Glomerular endothelial cell (primary cell): Measurements from ENCODE around the gene CTDSP2. TPM values are rescaled to one million over a fixed set of nuclear protein-coding genes. Genes with fewer than 3 reads are reported as not detected.

Experiments used
- DNase-seq: peaks from one replicate; pipeline ENCODE4 v3.0.0-alpha.2; 2011; ENCODE audit warnings: low read depth, low spot score; ENCODE audit errors: extremely low read depth
- total RNA-seq: library from RNA; depleted of rRNA; stranded (reverse); fragments of >200 nt; gene quantifications from 2 replicates; pipeline ENCODE4 v1.2.3, GENCODE V29; 2015

CTDSP2 gene
- total RNA-seq, 1 donor from 2014 or later, result 106 TPM

DNA sequence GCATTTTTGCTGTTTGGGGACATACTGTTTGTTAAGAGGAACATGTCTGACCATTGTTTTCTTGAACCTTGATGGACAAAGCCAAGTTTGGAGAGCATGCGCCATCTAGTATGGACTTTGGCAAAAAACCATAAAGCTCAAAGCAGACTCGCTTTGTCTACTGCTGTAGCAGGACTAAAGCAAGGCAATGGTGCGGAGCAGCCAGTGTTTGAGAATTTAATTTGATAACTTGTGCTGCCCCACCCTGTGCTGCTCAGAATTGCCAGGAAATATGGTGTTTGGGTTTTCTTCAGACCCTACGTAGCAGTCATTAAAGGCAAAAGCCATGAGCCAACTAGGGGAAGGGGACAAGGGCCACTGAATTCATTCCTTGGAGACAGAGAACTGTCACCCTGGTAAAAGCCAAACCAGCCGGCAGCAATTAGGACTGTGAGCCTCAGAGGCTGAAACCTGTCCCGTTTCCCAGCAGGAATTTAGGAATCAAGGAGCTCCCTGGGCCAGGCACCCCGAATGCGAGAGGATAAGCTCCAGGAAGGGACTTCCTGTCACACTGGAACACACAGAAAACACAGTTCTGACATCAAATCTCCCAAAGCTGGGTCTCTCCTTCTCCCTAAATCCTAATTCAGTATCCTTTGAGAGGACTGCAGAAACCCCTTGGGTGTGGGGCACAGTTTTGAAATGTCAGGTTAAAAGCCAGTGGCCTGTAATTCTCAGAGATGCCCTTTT lies 29.1 kb downstream of the CTDSP2 start:
- DNase-seq, result no peak

DNA sequence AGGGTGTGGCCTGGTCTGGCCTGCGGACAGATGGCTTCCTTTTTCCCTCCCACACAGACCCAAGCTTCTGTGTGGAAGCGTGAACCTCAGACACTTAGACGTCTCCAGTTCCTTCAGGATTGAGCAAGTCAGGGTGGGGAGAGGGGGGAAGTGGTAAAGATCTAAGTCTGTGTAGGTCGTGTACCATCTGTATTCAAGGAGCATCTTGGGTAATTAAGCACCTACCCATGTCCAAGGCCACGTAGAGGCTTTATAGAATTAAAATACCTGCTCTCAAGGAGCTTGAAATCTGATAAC lies 29.7 kb downstream of the CTDSP2 start:
- no peak for DNase-seq

DNA sequence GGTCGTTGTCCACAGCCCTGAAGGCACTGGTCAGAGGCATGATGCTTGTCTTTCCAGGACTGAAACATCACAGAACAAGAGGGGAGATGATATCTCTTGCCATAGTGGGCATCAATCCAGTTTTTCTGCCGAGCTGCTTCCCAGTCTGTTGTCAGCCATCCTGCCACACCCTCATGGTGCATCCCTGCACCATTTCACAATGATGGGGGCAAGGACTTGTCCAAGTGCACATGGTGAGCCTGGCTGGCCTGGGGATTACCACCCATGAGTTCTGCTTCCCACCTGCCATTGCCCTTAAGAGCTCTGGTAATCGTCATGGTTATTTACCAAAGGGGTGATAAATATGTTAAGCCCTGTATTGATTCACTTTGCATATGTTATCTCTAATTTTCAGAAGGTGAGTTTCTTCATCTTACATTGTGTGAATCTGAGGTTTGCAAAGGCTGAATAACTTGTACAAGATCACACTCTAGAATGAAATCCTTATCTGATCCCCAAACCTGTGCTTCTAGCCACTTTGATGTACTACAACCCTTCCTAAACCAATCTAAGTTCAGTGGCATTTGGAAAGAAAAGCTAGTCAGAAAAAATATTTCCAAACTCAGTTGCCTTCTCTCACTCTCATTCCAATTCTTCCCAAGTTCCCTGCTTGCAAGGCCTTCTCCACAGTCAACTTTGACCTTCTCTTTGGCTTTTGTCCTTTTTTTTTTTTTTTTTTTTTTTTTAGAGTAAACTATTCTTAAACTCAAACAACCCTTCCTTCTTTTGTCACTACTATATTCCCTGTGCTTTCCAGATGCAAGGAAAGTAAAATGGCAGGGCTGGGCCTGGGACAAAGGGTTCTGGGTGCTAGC lies 30.3 kb downstream of the CTDSP2 start:
- no peak for DNase-seq

DNA sequence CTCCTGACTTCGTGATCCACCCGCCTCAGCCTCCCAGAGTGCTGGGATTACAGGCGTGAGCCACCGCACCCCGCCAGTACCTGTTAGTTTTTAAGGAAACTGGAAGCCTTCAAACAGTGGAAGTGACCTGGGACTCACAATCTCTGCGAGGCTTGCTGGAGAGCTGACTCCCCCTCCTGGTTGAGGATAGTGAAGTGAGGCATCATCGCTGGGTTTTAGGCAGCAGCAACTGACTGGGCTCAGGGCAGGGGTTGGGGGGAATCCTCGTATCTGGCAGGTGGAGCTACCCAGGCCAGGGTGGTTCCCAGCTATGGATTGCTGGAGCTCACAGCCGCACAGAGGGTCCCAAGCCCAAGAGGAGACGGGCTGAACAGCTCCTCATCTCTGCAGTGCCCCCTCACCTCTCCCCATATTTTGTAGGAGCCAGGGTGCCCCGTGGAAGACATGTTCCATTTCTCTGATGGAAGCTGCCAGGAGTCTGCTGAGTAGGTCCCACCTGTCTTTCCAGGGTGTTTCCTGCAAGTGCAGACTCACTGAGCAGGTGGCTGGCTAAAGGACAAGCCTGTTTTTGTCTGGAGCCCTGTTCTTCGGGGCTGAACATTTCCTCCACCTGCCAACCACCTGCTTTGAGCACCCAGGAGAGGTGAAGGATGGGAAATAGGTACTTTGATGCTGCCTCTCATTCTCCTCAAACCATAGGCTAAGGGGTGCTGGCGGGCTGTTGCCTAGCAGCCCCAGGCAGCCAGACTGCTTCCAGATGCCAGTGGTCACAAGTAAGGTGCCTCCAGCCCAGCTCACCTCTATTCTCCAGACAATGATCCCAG lies 31.1 kb downstream of the CTDSP2 start:
- no peak for DNase-seq

DNA sequence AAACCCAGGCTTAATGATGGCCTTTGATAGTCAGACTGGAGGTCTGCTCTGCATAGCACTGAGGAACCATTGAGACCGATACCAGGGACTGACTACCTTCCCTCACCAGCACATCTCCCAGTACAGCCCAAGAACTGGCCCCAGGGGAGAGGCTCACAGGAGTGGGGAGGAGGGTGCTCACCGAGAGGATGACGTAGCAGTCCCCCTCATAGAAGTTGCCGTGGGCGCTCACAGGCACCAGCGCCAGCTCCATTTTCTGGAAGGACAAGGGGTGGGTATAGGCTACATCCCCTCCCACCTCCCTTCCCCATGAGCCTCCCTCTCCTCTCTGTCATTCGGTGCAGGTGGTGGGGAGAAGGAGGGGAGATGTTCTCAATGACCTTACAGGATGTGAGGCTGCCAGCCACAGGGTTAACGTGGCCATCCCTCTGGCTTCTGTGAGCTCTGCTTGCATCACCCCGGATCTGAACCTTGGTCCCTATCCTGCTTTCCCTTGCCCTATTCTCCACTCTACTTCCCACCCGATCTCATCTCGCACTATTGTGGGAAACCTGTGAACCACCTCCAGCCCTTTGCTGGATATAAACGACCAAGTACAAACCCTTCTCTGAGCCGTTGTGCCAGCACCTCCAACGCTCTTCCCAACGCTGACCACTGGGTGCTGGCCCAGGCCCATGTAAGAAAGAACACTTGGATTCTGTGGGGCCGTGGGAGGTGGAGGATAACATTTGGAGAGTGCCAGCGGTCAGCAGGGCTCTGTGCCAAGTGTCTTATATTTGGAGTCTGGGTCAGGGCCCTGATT lies 32.4 kb downstream of the CTDSP2 start:
- DNase-seq, result no peak

DNA sequence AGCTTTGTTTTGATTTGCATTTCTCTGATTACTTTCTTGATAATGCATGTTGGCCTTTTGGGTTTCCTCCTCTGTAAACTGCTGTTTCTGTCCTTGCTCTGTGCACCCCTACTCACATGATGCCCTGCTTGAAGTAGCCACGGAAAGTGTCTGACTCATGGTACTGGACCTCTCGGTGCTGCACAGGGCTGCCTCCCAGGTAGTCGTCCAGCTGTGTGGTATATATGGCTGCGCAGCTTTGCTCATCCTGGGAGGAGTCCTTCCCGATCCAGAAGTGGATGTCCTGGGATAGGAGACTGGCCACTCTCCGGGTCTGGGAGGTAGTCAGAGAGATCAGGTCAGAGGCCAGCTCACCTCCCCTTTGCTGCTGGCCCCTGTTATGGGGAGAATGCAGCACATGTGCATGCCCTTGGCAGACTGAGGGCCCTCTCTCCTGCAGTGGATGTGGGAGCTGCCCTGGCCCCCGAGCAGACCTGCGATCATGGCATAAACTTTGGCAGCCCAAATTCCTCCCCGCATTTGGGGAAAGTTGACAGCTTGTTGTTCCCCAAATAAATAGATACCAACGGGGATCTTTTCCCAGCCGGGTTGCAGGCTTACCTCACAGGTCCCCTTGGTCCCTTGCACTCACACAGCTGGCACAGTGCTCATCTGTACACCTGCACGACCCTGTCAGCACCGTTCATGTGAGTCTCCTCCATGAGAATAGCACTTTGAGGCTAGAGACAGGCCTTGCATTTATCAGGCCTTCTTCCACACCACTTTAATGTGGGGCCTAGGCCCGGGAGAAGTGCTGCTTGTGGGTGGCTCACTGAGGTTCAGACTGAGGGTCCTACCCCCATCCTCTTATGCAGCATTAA lies 33.2 kb downstream of the CTDSP2 start:
- no peak for DNase-seq

DNA sequence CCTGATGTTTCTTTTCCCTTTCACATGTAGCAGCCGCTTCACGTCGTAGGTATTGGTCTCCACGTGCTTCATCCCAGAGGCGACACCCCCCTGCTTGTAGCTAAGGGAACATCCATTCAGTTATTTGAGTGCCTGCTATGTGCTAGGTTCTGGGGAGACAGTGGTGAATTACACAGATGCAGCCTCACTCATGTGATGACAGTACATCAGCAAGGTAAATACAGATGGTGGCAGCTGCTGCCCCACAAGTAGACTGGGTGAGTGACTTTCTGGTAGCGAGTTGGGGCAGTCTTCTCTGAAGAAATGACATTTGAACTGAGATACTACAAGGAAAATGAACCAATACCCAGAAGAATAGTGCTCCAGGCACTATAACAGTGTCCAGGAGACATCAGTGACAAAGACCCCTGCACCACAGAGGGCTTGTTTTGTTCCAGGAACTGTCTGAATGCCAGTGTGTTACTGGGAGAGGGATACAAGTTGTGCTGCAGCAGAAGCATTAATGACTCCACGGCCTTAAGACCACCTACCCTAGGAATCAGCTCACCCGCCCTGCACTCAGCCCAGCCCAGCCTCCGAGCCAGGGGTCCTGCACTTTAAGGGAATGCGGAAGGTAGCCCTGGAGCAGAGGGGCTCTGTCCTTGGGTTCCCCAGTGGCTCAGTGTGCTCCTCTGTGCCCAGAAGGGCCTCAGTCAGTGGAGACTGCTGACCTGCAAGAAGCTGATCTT lies 35.3 kb downstream of the CTDSP2 start:
- no peak for DNase-seq

DNA sequence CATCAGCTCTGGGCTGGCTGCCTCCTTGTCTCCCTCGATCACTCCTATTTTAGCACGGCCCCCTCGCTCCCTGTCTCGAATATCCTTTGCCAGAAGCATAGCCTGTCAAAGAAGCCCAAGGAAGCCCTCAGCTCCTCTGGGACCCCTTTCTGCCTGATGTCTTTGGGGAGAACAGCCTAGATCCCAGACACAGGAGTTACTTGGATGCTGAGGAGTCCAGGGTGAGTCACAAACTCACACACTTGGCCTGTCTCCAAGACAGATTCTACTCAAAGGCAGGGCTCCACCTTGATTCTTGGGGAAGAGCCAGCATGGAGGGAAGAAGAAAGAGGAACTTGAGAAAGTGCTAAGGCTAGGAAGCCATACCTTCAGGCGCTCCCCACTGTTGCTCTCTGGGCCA lies 36.1 kb downstream of the CTDSP2 start:
- no peak for DNase-seq

DNA sequence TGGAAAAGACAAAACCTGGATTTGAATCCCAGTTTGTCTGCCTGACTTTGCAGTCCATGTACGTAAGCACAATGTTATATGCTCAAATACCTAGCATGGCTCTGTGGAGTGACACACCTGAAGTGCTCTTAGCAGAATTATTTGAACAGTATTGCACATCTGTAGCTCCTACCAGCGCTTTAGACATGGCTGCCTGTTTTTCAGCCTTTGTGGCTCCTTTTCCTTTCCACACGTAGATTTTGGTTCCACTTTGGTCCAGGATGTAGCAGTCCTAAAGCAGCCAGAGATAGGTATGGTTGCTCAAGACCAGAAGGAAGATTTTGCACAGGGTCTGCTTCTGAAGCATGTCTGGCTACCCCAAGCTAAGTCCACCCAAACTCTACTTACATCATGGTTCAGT lies 37.1 kb downstream of the CTDSP2 start:
- no peak for DNase-seq

DNA sequence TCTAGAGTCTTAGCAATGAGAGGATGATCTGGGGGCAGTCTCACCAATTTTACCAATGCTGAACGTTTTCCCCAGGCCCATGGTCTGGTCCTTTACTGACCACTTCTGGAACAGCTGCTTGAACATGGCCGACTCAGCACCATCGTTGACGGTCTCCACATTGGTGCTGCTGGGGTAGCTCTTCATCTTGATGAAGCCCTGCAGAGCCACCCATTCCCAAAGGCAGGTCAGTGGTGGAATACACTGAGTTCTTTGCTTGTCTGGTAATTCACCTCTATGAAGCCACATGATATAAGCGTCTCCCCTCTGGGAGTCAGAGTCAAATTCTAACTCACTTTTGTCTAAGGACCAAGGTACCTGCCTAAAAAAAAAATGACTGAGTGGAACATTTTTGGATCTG lies 38.2 kb downstream of the CTDSP2 start:
- DNase-seq, result no peak

DNA sequence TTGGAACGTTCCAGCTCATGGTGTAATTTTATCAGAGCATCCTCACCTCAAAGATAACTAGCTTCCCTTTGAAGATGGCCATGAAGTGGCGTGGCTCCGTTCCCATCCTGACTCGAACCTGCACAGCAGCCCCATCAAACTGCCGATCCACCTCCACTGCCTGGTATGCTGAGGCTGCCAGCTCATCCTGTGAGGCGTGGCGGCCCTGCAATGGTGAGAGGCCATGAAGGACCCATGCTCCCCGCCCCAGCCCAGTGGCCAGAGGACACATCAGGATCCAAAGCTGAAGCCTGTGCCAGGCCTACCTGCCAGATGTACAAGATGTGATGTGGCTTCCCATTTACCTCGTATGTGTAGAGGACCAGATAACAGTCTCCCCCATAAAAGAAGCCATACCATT lies 39.2 kb downstream of the CTDSP2 start:
- no peak for DNase-seq

DNA sequence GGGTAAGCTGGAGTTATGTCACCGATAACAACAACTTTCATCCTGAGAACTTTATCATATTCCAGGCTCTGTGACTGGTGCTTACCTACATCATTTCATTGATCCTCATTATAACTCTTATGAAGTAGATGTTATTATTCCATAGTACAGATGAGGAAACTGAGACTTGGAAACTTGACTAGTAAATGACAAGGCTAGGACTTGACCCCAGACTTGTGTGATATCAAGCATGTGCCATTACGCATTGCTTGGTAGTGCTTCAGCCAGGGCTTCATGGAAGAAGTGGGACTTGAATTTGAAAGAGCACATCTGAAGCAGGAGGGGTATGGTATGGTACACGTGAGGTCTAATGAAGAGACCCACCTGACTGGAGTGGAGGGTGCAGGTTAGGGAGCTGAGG lies 39.9 kb downstream of the CTDSP2 start:
- no peak for DNase-seq

DNA sequence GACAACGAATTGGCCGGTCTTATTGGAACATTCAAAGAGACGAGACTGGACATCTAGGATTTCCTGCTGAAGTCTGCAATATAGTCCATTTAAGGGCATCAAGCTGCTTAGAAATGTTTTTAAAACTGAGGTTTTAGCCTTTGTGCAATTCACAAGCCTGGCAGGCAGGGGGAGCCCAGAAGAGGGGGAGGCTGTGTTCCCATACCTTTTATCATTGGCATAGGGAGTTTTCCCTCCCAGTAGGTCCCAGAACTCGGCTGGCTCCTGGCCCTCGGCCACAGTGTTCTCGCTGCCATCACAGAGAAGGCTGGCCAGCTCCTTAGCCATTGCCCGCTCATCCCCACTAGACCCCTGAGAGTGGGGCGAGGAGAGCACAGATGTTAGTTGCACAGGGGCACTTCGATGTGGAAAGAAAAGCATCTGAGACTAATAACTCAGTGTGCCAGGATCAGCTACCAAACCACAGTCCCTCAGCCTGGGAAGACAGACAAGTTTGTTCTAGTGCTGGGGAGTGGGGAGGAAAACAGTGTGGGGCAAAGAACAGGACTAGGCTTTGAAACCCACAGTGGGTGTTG lies 43.1 kb downstream of the CTDSP2 start:
- DNase-seq, result no peak

DNA sequence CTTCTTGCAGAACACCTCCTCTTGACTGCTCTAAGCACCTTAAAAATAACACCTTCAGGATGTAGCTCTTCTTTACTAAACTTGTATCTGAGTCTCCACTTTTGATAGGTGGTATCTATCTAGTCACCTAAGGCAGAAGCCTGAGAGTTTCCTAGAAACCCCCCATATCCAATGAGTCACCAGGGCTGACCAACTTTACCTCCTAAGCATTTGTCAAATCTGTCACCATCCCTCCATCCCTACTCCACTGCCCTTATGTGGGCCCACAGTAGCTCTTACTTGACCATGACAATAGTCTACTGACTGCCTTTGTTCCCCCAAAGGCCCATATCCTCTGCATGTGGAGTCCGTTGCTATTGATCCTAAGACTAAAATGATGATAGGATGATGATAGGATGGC lies 43.9 kb downstream of the CTDSP2 start:
- DNase-seq, result no peak

DNA sequence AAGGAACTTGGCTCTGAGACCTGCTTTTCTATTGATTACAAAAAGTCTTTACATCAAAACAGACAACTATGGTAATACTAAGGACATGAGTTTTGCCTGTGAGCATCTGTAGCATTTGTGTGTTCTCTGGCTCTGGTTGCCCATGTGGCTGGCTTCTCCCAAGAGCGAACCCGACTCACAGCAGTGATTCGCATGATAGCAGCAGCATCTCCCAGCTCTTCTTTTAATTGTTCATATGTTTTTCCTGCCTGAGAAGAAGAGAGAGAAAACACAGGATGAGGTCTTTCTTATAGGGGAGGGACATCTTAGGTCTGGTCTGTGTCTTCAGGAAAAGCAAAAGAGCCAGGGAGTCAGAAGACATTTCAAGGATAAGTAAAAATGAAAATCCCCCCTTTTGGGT lies 45.6 kb downstream of the CTDSP2 start:
- DNase-seq, result no peak

DNA sequence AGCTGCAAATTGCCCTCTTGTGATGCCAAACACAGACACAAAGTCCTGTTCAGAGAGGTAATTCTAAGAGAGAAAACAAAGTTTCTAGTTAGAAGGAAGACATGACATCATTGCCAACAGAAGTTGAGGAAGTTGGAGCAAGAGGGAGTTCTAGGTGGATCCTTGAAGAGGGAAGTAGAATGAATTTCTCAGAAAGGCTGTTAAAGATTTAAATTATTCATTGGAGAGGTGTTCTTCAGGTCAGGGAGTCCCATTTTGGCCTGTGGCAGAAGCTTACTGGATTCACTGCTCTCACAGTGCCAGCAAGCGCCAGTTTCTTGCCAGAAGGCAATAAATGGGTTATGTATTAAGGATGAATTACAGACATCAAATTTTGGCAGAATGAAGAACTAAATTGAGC lies 48.6 kb downstream of the CTDSP2 start:
- DNase-seq, result no peak

DNA sequence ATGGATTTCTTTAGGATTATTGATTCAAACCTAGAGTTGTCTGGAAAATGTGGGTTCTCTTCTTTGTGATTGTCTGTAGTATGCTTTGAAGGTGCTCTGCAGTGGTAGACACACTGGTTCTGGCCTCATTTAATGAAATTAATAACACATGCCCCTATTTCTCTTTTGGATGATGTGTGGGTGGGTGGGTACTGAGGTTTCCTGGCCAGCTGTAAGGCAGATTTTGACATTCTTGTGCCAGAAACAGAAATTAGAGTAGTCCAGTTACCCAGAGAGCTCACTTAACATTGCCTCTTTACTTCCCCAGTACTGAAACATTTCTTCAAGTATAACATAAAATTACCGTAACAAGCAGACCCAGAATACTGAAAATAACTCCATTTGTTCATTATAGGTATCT lies 49.5 kb downstream of the CTDSP2 start:
- DNase-seq, result no peak

DNA sequence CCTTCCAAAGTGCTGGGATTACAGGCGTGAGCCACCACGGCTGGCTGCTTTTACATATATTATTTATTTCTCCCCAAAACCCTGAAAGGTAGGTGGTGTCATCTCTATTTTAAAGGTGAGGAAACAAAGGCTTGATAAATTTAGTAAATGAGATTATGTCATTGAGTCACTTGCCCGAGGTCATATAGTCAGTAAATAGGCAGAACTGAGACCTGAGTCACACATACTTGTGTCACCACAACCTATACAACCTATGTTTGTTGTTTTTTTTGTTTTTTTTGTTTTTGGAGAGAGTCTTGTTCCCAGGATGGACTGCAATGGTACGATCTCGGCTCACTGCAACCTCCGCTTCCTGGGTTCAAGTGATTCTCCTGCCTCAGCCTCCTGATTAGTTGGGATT lies 51.2 kb downstream of the CTDSP2 start:
- no peak for DNase-seq

DNA sequence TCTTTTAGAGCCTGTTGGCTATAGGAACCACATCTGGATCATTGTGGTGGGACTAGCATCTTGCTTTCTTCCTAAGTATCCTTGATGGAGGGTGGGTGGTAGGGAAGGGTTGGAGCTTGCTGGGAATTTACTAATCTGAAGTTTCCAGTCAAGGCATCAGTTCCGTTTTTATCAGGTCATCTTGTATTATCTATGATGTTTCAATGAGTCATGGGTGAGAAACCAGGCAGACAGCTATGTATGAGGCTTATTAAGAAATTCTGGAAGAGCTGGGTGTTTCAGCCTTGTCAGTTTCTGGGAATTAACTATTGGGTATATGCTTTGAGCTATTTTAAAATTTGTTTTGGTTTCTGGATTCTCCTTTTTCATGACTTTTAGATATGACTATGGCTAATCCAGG lies 52.6 kb downstream of the CTDSP2 start:
- DNase-seq, result no peak
